Upper lobe of left lung (tissue), 6 donors: ENCODE data around the gene LRRC1. TPM values are rescaled to one million over a fixed set of nuclear protein-coding genes. Genes with fewer than 3 reads are reported as not detected.

Source experiments
- ATAC-seq, 2 donors: fragments of 200-7000 bp; cut with Tn5 transposase; one replicate each; pipeline ENCODE4 v1.9.1; 2022; ENCODE audit warnings: mild to moderate bottlenecking in 2 of 2, moderate library complexity in 2 of 2; ENCODE audit not compliant: low FRiP score in 2 of 2
- DNase-seq, 2 donors: peaks; one replicate each; pipeline ENCODE4 v3.0.0-alpha.2; 2019 to 2020
- H3K27ac ChIP-seq, 4 donors: fragments of 200-600 bp; sonication (generic); one replicate each; pipeline ENCODE4 v1.5.1; 2016 to 2019
- H3K27me3 ChIP-seq, 4 donors: fragments of 200-600 bp; sonication (generic); one replicate each; pipeline ENCODE4 v1.5.1; 2017 to 2019
- H3K36me3 ChIP-seq, 4 donors: fragments of 200-600 bp; sonication (generic); one replicate each; pipeline ENCODE4 v1.5.1; 2016 to 2019
- H3K4me1 ChIP-seq, 4 donors: fragments of 200-600 bp; sonication (generic); one replicate each; pipeline ENCODE4 v1.5.1; 2018 to 2019
- H3K4me3 ChIP-seq, 4 donors: fragments of 200-600 bp; sonication (generic); one replicate each; pipeline ENCODE4 v1.5.1; 2017 to 2019; ENCODE audit warnings: mild to moderate bottlenecking in 2 of 4, moderate library complexity in 1 of 4
- H3K9me3 ChIP-seq, 4 donors: fragments of 200-600 bp; sonication (generic); one replicate each; pipeline ENCODE4 v1.5.1; 2018 to 2019
- EP300 ChIP-seq, 4 donors: sonication (generic); formaldehyde crosslinking; IDR thresholded peaks; one replicate each; pipeline ENCODE4 v1.5.1; 2017; ENCODE audit warnings: antibody characterized with exemption in 4 of 4, control low read depth in 2 of 4
- POLR2A ChIP-seq, 4 donors: fragments of 450-650 bp; IDR thresholded peaks; one replicate each; pipeline ENCODE4 v1.5.1; 2016 to 2017; ENCODE audit warnings: antibody characterized with exemption in 4 of 4, mild to moderate bottlenecking in 2 of 4
- POLR2AphosphoS5 ChIP-seq, 2 donors: sonication (generic); formaldehyde crosslinking; IDR thresholded peaks; one replicate each; pipeline ENCODE4 v1.5.1; 2017; ENCODE audit warnings: antibody characterized with exemption in 2 of 2
- WGBS, 2 donors: methylation state at CpG; one replicate each; pipeline ENCODE4 v1.1.5; 2017 to 2018; 5-methylcytosine and 5-hydroxymethylcytosine counted together
- total RNA-seq, 6 donors: library from RNA; depleted of rRNA in 4 of 6; stranded (reverse); fragments of >200 nt in 4 of 6; gene quantifications; one replicate each; pipeline versions ENCODE4 v1.1.0 to v1.2.1, GENCODE V29; 2016 to 2021
- TF ChIP-seq, protein P1 (sequence below), 6 experiments: fragments of 450-650 bp in 4 of 6; fragments of 200-600 bp in 2 of 6; sonication (generic) in 2 of 6; IDR thresholded peaks; one replicate each; pipeline ENCODE4 v1.5.1; 2016 to 2019; ENCODE audit warnings: antibody characterized with exemption in 6 of 6
- donor health status: DM: no; HTN: no; CAD: no; lungs with moderate emphysema.
- donor health status: DM: no; HTN: yes; CAD: no; lungs with severe emphysema.

LRRC1 gene
- total RNA-seq, 6 donors from 2014 or later: 10.9 to 31.5 (median 19.4) TPM

DNA sequence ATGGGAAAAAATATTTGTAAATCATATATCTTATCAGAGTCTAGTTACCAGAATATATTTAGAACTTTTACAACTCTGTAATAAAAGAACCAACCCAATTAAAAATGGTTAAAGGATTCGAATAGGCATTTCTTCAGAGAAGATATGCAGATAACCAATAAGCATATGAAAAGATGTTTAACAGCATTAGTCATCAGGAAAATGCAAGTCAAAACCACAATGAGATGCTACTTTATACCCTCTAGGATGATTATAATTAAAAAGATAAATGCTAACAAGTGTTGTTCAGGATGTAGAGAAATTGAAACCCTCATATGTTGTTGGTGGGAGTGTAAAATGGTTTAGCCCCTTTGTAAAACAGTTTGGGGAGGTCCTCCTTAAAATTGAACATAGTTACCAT, 94.1 kb downstream of the LRRC1 start:
- TF ChIP-seq POLR2A (IDR thresholded peaks at IDR 0.05) (no peak), POLR2AphosphoS5 (IDR thresholded peaks at IDR 0.05) (no peak), EP300 (IDR thresholded peaks at IDR 0.05) (no peak)
- TF ChIP-seq, protein P1, sequence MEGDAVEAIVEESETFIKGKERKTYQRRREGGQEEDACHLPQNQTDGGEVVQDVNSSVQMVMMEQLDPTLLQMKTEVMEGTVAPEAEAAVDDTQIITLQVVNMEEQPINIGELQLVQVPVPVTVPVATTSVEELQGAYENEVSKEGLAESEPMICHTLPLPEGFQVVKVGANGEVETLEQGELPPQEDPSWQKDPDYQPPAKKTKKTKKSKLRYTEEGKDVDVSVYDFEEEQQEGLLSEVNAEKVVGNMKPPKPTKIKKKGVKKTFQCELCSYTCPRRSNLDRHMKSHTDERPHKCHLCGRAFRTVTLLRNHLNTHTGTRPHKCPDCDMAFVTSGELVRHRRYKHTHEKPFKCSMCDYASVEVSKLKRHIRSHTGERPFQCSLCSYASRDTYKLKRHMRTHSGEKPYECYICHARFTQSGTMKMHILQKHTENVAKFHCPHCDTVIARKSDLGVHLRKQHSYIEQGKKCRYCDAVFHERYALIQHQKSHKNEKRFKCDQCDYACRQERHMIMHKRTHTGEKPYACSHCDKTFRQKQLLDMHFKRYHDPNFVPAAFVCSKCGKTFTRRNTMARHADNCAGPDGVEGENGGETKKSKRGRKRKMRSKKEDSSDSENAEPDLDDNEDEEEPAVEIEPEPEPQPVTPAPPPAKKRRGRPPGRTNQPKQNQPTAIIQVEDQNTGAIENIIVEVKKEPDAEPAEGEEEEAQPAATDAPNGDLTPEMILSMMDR (IDR thresholded peaks at IDR 0.05): no peak
- no peak for DNase-seq
- no peak for ATAC-seq
- no peaks in the 10 kb centered on the region for H3K9me3 ChIP-seq
- no peaks in the 10 kb centered on the region for H3K4me1 ChIP-seq
- no peak overlapping the region for H3K4me3 ChIP-seq
- H3K36me3 ChIP-seq: no peaks in the 10 kb centered on the region
- H3K27me3 ChIP-seq: no peaks in the 10 kb centered on the region
- WGBS, 2 donors: 81 to 88% methylated on average over 1 of the region's 1 CpG
- H3K27ac ChIP-seq: no peak overlapping the region

DNA sequence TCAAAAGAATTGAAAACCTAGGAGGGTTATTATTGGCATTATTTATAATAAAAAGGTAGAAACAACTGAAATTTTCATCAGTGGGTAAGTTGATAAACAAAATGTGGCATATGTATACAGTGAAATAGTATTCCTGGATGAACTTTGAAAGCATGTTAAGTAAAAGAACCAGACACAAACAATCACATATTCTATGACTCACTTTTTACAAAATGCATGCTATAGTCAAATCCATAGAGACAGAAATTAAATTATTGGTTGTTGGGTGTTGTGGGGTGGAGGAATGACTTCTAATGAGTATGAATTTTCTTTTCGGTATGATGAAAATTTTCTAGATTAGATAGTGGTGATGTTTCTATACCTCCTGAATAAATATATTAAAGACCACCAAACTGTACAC, 94.6 kb downstream of the LRRC1 start:
- H3K36me3 ChIP-seq: no peaks in the 10 kb centered on the region
- WGBS, 2 donors: 88 to 100% methylated on average over 1 of the region's 1 CpG
- TF ChIP-seq POLR2AphosphoS5 (IDR thresholded peaks at IDR 0.05): no peak
- TF ChIP-seq, protein P1 (IDR thresholded peaks at IDR 0.05): no peak
- no peak for TF ChIP-seq POLR2A (IDR thresholded peaks at IDR 0.05)
- TF ChIP-seq EP300 (IDR thresholded peaks at IDR 0.05): no peak
- no peaks in the 10 kb centered on the region for H3K4me1 ChIP-seq
- ATAC-seq (no peak), DNase-seq (no peak)
- H3K27me3 ChIP-seq: no peaks in the 10 kb centered on the region
- H3K27ac ChIP-seq: no peak overlapping the region
- H3K4me3 ChIP-seq: no peak overlapping the region
- no peaks in the 10 kb centered on the region for H3K9me3 ChIP-seq

DNA sequence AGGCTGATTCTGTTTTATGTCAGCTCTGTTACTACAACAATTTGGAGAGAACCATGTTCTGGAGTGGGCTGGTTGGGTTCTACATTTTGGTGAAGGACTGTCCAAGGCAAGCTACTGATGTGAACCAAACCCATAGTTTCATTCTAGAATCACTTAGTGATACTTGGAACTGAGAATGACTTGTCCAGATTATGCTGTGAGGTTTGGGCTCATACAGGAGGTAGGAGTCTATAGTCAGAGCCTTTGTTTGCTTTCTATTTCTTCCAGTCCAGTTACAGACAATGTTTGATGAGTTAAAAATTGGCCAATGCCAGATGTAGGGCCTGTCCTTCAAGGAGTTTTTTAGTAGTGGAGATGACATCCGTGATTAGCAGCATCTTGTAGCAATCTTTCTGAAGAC, 97.9 kb downstream of the LRRC1 start:
- Histone ChIP-seq H3K27ac (no peak overlapping the region), H3K27me3 (no peaks in the 10 kb centered on the region), H3K4me1 (no peaks in the 10 kb centered on the region), H3K9me3 (no peaks in the 10 kb centered on the region), H3K4me3 (no peak overlapping the region), H3K36me3 (peaks cover 0 to 5% (median 0%) of the 10 kb centered on the region in 4 donors)
- DNase-seq: no peak
- no peak for ATAC-seq
- TF ChIP-seq, protein P1 (IDR thresholded peaks at IDR 0.05): no peak
- TF ChIP-seq POLR2AphosphoS5 (IDR thresholded peaks at IDR 0.05) (no peak), EP300 (IDR thresholded peaks at IDR 0.05) (no peak), POLR2A (IDR thresholded peaks at IDR 0.05) (no peak)
- 93 to 100% methylated on average over 1 of the region's 1 CpG for WGBS, 2 donors

DNA sequence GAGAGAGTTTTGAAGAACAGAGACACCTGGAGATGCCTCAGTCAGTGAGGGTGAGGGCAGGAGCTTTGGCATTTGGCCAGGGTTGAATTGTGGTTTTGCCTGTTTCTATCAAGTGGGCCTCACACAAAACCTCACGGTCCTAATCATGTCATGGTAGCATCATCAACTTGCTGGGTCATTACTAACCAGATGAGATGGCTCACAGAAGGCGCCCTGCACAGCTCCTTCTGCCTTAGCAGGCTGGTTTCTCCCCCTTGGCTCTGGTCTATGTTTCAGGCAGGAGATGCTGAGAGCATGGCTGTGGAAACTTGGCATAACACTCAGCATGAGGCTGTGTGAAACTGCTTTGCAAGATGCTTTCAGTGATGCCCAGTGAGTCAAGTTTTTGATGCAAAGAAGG, 99.3 kb downstream of the LRRC1 start:
- 34 to 45% methylated on average over 2 of the region's 2 CpGs for WGBS, 2 donors
- Histone ChIP-seq H3K27me3 (no peaks in the 10 kb centered on the region), H3K4me3 (no peak overlapping the region), H3K27ac (no peak overlapping the region), H3K9me3 (no peaks in the 10 kb centered on the region), H3K4me1 (no peaks in the 10 kb centered on the region), H3K36me3 (peaks cover 0 to 5% (median 0%) of the 10 kb centered on the region in 4 donors)
- no peak for DNase-seq
- TF ChIP-seq POLR2A (IDR thresholded peaks at IDR 0.05) (no peak), POLR2AphosphoS5 (IDR thresholded peaks at IDR 0.05) (no peak), EP300 (IDR thresholded peaks at IDR 0.05) (no peak)
- TF ChIP-seq, protein P1 (IDR thresholded peaks at IDR 0.05): no peak
- no peak for ATAC-seq

GRCh38 chr6:53896196-53896595, 101.4 kb downstream of the LRRC1 start:
- ATAC-seq: no peak

More at GRCh38 chr6:53896196-53896595, 101.4 kb downstream of the LRRC1 start:
- no peaks in the 10 kb centered on the region for H3K9me3 ChIP-seq
- no peaks in the 10 kb centered on the region for H3K27me3 ChIP-seq
- H3K4me1 ChIP-seq: no peaks in the 10 kb centered on the region
- no peak for DNase-seq
- H3K36me3 ChIP-seq: peaks cover 0 to 5% (median 0%) of the 10 kb centered on the region in 4 donors
- no peak overlapping the region for H3K4me3 ChIP-seq
- no peak overlapping the region for H3K27ac ChIP-seq
- no peak for TF ChIP-seq POLR2A (IDR thresholded peaks at IDR 0.05)
- TF ChIP-seq EP300 (IDR thresholded peaks at IDR 0.05): no peak
- no peak for TF ChIP-seq POLR2AphosphoS5 (IDR thresholded peaks at IDR 0.05)
- TF ChIP-seq, protein P1 (IDR thresholded peaks at IDR 0.05): no peak
